Amygdala (tissue), 56 donors: ENCODE measurements around the gene KRTAP15-1.

ENCODE experiments used
- DNase-seq, 56 donors: peaks; one replicate each; lab custom pipeline; 2025; lab: John Stamatoyannopoulos, UW

The KRTAP15-1 gene, protein sequence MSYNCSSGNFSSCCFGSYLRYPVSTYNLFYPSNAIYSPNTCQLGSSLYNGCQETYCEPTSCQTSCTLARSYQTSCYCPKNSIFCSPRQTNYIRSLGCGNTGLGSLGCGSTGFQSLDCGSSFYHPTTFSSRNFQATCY

DNA sequence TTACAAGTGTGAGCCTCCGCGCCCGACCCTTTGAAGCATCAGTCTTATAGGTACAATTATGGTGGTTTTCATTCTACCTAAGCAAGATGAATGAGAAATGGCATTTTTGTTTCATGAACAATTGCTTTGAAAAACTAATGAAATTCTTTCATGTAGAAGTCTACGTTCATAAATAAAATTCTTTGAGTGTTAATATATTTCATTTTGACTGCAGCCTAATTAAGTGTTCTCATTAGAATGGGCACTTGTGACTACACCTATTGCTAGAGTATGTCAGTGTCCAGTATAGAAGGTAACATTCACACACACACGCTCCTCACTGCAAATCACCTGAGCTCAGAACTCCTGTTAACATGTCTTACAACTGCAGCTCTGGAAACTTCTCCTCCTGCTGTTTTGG, at the start of gene KRTAP15-1:
Gene KRTAP15-1, plus strand, starts transcription at position 301 of the 400 bp plus-strand sequence. Its CDS starts 53 bp downstream, at position 354.
- DNase-seq = no peak

DNA sequence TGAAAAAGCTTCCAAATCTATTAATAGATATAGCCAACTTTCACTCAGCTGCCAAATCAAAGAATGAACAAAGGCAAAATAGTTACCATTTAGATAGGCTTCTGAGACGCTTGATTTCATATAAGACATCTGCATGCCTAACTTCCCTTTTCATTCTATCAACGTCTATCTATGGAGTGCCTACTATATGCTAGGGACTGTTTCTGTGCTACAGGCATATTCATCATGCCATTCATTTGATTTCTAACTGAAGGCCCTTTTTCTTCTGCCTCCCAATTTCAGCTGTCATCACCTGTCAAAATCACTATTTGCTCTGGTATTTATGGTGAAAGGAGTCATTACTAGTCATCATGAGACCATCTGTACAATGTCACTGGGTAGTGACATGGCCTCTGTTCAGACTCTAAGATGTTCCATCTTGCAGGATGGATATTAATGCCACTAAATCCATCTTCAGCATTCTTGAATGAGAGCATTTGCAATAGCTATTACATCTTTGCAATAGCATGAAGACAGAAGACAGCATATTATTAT, 48.5 kb upstream of the KRTAP15-1 start:
- DNase-seq = no peak

DNA sequence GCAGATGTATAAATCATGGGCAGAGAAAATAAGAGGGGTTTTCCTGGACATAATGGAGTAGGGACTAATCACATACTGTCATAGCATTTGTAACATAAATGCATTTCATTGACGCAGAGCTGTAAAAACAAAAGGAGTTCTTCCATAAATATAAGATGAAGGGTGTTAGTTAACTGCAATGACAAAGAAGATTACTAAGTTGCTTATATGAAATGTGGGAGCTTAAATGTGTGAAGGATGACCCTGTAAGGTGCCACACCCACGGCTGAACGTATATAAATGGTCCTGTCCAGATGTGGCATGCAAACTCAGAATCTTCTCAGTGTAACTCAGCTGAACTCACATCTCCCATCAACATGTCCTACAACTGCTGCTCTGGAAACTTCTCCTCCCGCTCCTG, 44.3 kb upstream of the KRTAP15-1 start, which contains the start of gene KRTAP13-1:
Gene KRTAP13-1, plus strand, starts transcription at position 301 of the 400 bp plus-strand sequence. Its CDS starts 56 bp downstream, at position 357.
- no peak for DNase-seq

GRCh38 chr21:30408782-30409494, 31.1 kb upstream of the KRTAP15-1 start:
- DNase-seq = peak in 1 of 56 donors; percentile 17

- DNase-seq = no peak
These were observed 24.1 kb upstream of the KRTAP15-1 start for GRCh38 chr21:30415993-30416392.

GRCh38 chr21:30425826-30426225, 14.2 kb upstream of the KRTAP15-1 start, which contains the start of gene KRTAP13-3:
Gene KRTAP13-3, minus strand, starts transcription at chr21:30425926. Its CDS starts 14 bp downstream, at chr21:30425912.
- no peak for DNase-seq

- DNase-seq = no peak
These were observed 13.3 kb upstream of the KRTAP15-1 start for GRCh38 chr21:30426731-30427130.

DNA sequence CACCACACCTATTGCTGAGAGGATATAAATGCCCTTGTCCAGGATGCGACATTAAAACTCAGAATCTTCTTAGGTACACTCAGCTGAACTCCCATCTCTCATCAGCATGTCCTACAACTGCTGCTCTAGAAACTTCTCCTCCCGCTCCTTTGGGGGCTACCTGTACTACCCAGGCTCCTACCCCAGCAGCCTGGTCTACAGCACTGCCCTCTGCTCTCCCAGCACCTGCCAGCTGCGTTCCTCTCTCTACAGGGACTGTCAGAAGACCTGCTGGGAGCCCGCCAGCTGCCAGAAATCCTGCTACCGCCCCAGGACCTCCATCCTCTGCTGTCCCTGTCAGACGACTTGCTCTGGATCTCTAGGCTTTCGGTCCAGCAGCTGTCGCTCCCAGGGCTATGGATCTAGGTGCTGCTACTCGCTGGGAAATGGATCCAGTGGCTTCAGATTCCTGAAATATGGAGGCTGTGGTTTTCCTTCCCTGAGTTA, 9.9 kb upstream of the KRTAP15-1 start, which contains the start of gene KRTAP13-4:
Gene KRTAP13-4, plus strand, starts transcription at position 51 of the 486 bp plus-strand sequence. Its CDS starts 56 bp downstream, at position 107.
- DNase-seq = no peak

- peak in 2 of 56 donors; percentile 0 to 4 for DNase-seq
These were observed 5.9 kb upstream of the KRTAP15-1 start for GRCh38 chr21:30434033-30434631.

DNA sequence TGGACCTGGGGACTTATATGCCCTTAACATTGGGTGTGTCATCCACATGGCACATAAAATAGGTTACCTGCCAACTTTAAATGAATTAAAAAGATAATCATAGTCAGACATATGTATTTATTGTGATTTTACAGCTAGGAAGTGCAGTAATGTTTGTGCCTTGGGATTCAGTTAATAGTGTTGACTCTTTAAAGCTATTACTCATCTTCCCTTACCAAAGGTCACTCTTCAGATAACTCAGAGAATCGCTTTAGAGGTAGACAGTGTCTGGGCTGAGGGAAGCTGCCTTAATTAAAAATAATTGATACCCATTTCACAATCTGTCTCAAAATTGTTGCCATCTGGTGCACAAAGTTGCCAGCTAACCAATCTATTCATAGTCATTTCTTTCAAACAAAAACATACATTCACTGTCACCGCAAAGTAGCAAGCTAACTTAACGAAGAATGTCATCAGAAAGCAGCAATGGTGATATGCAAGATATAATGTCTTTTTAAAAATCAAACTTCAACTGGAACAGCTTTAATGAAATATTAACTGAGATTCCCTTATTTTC, 3.0 kb upstream of the KRTAP15-1 start:
- DNase-seq = peak in 2 of 56 donors; percentile 5 to 19

GRCh38 chr21:30443226-30443625, 3.2 kb downstream of the KRTAP15-1 start:
- DNase-seq = no peak

DNA sequence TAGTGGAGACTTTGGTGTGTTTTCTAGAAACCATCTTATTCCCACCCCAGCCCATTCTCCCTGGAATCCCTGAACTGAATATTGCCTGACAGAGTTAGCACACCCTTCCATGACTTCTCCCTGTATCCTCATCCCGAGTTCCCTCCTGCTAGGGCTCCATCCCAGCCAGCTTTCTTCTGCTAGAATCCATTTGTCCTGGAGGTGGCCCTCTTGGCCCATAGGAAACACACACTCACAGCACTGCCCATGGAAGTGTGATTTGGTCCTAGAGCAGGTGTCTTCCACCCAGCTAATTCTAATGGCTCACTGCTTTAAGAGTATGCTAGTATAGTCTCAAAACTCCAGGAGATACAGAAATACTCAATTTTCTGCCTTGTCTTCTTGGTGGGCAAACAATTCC, 4.1 kb downstream of the KRTAP15-1 start:
- no peak for DNase-seq

DNA sequence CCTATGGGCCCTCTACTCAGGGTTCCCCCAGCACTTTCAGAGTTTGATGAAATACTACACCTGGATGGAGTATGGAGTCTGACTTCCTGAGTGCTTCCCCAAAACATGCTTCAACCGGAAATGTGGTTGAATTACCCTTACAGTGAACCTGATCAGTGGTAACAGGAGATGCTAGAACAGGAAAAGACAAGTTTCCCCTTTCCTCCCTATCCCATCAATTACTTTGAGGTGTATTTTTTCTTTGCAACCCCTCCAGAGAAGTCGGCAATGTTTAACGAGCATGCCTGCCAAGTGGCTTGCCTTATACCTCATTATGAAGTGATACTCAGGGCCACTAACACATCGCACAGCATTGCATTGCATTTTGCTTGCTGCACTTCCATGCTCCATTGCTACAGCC, 7.0 kb downstream of the KRTAP15-1 start:
- no peak for DNase-seq

GRCh38 chr21:30448514-30448913, 8.4 kb downstream of the KRTAP15-1 start:
- no peak for DNase-seq

- DNase-seq = no peak
These were observed 23.6 kb downstream of the KRTAP15-1 start for GRCh38 chr21:30463713-30464112.

GRCh38 chr21:30468900-30469714, 29.0 kb downstream of the KRTAP15-1 start:
- no peak for DNase-seq

DNA sequence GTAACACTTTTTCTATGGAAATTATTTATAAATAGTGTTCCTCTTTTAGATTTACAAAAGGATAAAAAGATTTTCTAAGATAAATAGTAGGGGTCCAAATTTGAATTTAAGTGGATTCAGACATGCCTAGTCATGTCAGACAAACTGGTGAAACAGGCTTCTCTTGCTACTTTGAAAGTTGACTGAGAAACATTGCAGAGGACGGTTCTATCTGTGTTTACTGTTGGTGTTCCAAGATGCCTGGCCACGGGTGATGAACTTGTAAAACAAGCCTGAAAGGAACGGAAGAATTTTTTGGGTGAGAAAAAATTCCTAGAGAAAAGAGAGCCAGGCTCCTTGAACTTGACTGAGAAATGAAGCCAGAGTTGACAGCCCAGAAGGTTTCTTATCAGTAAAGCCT, 37.9 kb downstream of the KRTAP15-1 start:
- DNase-seq = no peak

- no peak for DNase-seq
These were observed 39.2 kb downstream of the KRTAP15-1 start for GRCh38 chr21:30479259-30479658.

GRCh38 chr21:30480145-30480544, 40.1 kb downstream of the KRTAP15-1 start, which contains the start of gene KRTAP19-1:
Gene KRTAP19-1, minus strand, starts transcription at chr21:30480367. Its CDS starts 50 bp downstream, at chr21:30480317.
- DNase-seq = no peak

DNA sequence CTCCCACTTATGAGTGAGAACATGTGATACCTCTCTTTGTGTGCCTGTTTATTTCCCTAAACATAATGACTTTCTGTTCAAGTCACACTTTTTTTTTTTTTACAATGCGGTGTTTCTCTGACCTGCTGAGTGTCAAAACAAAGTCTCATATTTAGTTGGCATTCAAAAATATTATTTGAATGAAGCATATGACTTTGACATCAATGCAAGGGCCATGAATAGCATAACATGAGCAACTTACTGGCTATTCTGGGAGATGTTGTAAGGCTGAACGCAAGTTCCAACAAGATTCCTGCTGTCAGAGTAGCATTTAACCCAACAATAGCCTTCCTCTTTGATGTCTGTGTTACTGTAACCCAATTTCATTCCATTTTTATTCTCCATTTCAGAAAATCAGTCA, 42.1 kb downstream of the KRTAP15-1 start:
- DNase-seq = no peak
